HepG2 (cell line): Measurements from ENCODE around the gene DQX1. TPM values are rescaled to one million over a fixed set of nuclear protein-coding genes. Genes with fewer than 3 reads are reported as not detected.

Experiments
- ARNT2 ChIP-seq: sonication (generic); formaldehyde crosslinking; IDR thresholded peaks from 2 replicates; pipeline ENCODE4 v1.8.0; 2022; ENCODE audit warnings: mild to moderate bottlenecking, low read depth, missing genetic modification reagents, moderate library complexity
- CREBL2 ChIP-seq: sonication (generic); formaldehyde crosslinking; IDR thresholded peaks from 2 replicates; pipeline ENCODE4 v1.8.1; 2023; ENCODE audit warnings: missing genetic modification reagents, mild to moderate bottlenecking, borderline replicate concordance
- EEA1 ChIP-seq: sonication (generic); formaldehyde crosslinking; IDR thresholded peaks from 2 replicates; pipeline ENCODE4 v1.5.1; 2020; ENCODE audit warnings: mild to moderate bottlenecking, missing genetic modification reagents, borderline replicate concordance
- MIXL1 ChIP-seq: IDR thresholded peaks from 2 replicates; pipeline ENCODE4 v1.6.1; 2016
- SNAI1 ChIP-seq: sonication (generic); formaldehyde crosslinking; IDR thresholded peaks from 2 replicates; pipeline ENCODE4 v1.5.0; 2020; ENCODE audit warnings: mild to moderate bottlenecking, missing genetic modification reagents, borderline replicate concordance
- SNRNP70 ChIP-seq: fragments of 200-400 bp; formaldehyde crosslinking; IDR thresholded peaks from 2 replicates; pipeline ENCODE4 v1.6.1; 2017; ENCODE audit warnings: mild to moderate bottlenecking, low read depth, low read length, moderate library complexity
- SRY ChIP-seq: sonication (generic); formaldehyde crosslinking; IDR thresholded peaks from 2 replicates; pipeline ENCODE4 v1.8.0; 2022; ENCODE audit warnings: mild to moderate bottlenecking, missing genetic modification reagents
- TAF15 ChIP-seq: fragments of 200-400 bp; formaldehyde crosslinking; IDR thresholded peaks from one replicate; pipeline ENCODE4 v1.6.1; 2018; ENCODE audit warnings: mild to moderate bottlenecking, low read depth, low read length; ENCODE audit not compliant: poor library complexity, severe bottlenecking
- ZBTB7A ChIP-seq: sonication (generic); formaldehyde crosslinking; IDR thresholded peaks from 2 replicates; pipeline ENCODE4 v1.8.0; 2022; ENCODE audit warnings: mild to moderate bottlenecking, missing genetic modification reagents
- ZHX2 ChIP-seq, 2 experiments: sonication (generic) in 1 of 2; formaldehyde crosslinking in 1 of 2; IDR thresholded peaks; 2 replicates each; pipeline versions ENCODE4 v1.6.1 to v1.9.0; 2014 to 2022; ENCODE audit warnings: antibody characterized with exemption in 1 of 2, borderline replicate concordance in 1 of 2, inconsistent platforms in 1 of 2, low read depth in 1 of 2, missing genetic modification reagents in 1 of 2
- ZNF17 ChIP-seq: sonication (generic); formaldehyde crosslinking; IDR thresholded peaks from 2 replicates; pipeline ENCODE4 v1.5.0; 2020; ENCODE audit warnings: mild to moderate bottlenecking, missing genetic modification reagents
- ZNF431 ChIP-seq: sonication (generic); formaldehyde crosslinking; IDR thresholded peaks from 2 replicates; pipeline ENCODE4 v1.9.0; 2022; ENCODE audit warnings: missing genetic modification reagents, low read depth, mild to moderate bottlenecking, borderline replicate concordance
- ZNF501 ChIP-seq: sonication (generic); formaldehyde crosslinking; IDR thresholded peaks from 2 replicates; pipeline ENCODE4 v1.5.1; 2020; ENCODE audit warnings: mild to moderate bottlenecking, moderate library complexity, missing genetic modification reagents
- ZNF556 ChIP-seq: sonication (generic); formaldehyde crosslinking; IDR thresholded peaks from 2 replicates; pipeline ENCODE4 v1.4.0; 2020; ENCODE audit warnings: mild to moderate bottlenecking, missing genetic modification reagents, borderline replicate concordance
- ZNF605 ChIP-seq: sonication (generic); formaldehyde crosslinking; IDR thresholded peaks from 2 replicates; pipeline ENCODE4 v1.8.0; 2022; ENCODE audit warnings: mild to moderate bottlenecking, missing genetic modification reagents
- ZNF660 ChIP-seq: sonication (generic); formaldehyde crosslinking; IDR thresholded peaks from 2 replicates; pipeline ENCODE4 v1.5.1; 2020; ENCODE audit warnings: mild to moderate bottlenecking, low read depth, missing genetic modification reagents, borderline replicate concordance
- ZNF773 ChIP-seq: sonication (generic); formaldehyde crosslinking; IDR thresholded peaks from 2 replicates; pipeline ENCODE4 v1.4.0; 2020; ENCODE audit warnings: missing genetic modification reagents, borderline replicate concordance
- ZSCAN21 ChIP-seq: sonication (generic); formaldehyde crosslinking; IDR thresholded peaks from 2 replicates; pipeline ENCODE4 v1.8.0; 2022; ENCODE audit warnings: mild to moderate bottlenecking, missing genetic modification reagents, moderate library complexity, borderline replicate concordance
- polyA plus RNA-seq, 8 experiments: library from polyadenylated mRNA; depleted of rRNA in 3 of 8; stranded (reverse) in 7 of 8; unstranded in 1 of 8; fragments of >200 nt; fragmentation: Illumina TruSeq in 4 of 8; extraction: Trizol in 4 of 8; gene quantifications; 2 replicates each; pipeline versions ENCODE4 v1.2.1 to v1.2.3, GENCODE V29; 2011 to 2016; ENCODE audit warnings: low read depth in 4 of 8, missing spikeins in 1 of 8, mixed read lengths in 1 of 8; ENCODE audit not compliant: insufficient read depth in 1 of 8
- total RNA-seq, 5 experiments: library from RNA; depleted of rRNA; stranded (reverse); fragments of >200 nt; fragmentation: Illumina TruSeq; extraction: Trizol; gene quantifications; 2 replicates each; pipeline ENCODE4 v1.2.3, GENCODE V29; 2016; ENCODE audit warnings: low read depth in 1 of 5
- TF ChIP-seq, protein P1 (sequence below): sonication (generic); formaldehyde crosslinking; IDR thresholded peaks from 2 replicates; pipeline ENCODE4 v1.4.0; 2020; ENCODE audit warnings: low read depth, missing genetic modification reagents

Gene DQX1
- total and polyA plus RNA-seq, 2 of the 13 experiments (the other 11 are each of a cell fraction or from before 2014, with no cell fraction given), result 27.6 to 89.8 TPM

GRCh38 chr2:74507926-74508520, 18.0 kb downstream of the DQX1 start (continued):
- TF ChIP-seq ZHX2 (IDR thresholded peaks at IDR 0.05; ENCODE audit: low read depth), result no peak
- TF ChIP-seq ZHX2 (CRISPR knock-in tag; IDR thresholded peaks at IDR 0.05; ENCODE audit: borderline replicate concordance), result no peak
- TF ChIP-seq ZNF773 (CRISPR knock-in tag), result no peak
- peak; percentile 88 for TF ChIP-seq TAF15
- peak; percentile 59; the same call in 1 of the 2 replicates for TF ChIP-seq SRY (CRISPR knock-in tag)
- no peak for TF ChIP-seq SNRNP70
- TF ChIP-seq, protein P1, sequence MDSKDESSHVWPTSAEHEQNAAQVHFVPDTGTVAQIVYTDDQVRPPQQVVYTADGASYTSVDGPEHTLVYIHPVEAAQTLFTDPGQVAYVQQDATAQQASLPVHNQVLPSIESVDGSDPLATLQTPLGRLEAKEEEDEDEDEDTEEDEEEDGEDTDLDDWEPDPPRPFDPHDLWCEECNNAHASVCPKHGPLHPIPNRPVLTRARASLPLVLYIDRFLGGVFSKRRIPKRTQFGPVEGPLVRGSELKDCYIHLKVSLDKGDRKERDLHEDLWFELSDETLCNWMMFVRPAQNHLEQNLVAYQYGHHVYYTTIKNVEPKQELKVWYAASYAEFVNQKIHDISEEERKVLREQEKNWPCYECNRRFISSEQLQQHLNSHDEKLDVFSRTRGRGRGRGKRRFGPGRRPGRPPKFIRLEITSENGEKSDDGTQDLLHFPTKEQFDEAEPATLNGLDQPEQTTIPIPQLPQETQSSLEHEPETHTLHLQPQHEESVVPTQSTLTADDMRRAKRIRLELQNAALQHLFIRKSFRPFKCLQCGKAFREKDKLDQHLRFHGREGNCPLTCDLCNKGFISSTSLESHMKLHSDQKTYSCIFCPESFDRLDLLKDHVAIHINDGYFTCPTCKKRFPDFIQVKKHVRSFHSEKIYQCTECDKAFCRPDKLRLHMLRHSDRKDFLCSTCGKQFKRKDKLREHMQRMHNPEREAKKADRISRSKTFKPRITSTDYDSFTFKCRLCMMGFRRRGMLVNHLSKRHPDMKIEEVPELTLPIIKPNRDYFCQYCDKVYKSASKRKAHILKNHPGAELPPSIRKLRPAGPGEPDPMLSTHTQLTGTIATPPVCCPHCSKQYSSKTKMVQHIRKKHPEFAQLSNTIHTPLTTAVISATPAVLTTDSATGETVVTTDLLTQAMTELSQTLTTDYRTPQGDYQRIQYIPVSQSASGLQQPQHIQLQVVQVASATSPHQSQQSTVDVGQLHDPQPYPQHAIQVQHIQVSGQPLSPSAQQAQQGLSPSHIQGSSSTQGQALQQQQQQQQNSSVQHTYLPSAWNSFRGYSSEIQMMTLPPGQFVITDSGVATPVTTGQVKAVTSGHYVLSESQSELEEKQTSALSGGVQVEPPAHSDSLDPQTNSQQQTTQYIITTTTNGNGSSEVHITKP (CRISPR knock-in tag), result 0 out of 2 replicates have a peak, but pooled peaks have one; percentile 15
- no peak for TF ChIP-seq ZNF556 (CRISPR knock-in tag)
- TF ChIP-seq SNAI1, result peak; percentile 16; the same call in 1 of the 2 replicates
- TF ChIP-seq ZNF605 (CRISPR knock-in tag), result peak; percentile 13
- no peak for TF ChIP-seq ZNF17 (CRISPR knock-in tag)
- TF ChIP-seq ZNF431 (CRISPR knock-in tag), result 0 out of 2 replicates have a peak, but pooled peaks have one; percentile 34
- TF ChIP-seq ZBTB7A, result peak; percentile 45; the same call in 1 of the 2 replicates
- no peak for TF ChIP-seq ZNF501
- no peak for TF ChIP-seq ZNF660 (CRISPR knock-in tag)
- no peak for TF ChIP-seq EEA1 (CRISPR knock-in tag)
- 0 out of 2 replicates have a peak, but pooled peaks have one; percentile 7 for TF ChIP-seq MIXL1 (CRISPR knock-in tag)
- TF ChIP-seq ARNT2 (CRISPR knock-in tag), result 0 out of 2 replicates have a peak, but pooled peaks have one; percentile 5
- no peak for TF ChIP-seq ZSCAN21 (CRISPR knock-in tag)
- TF ChIP-seq CREBL2 (CRISPR knock-in tag), result no peak
